GM10248 (cell line): ENCODE data around the gene RIN1.

Experiments
- CTCF ChIA-PET: fragments of 300-600 bp; sonication (Branson Sonifier 250); formaldehyde crosslinking; extraction: SDS; loops from one replicate; lab custom pipeline; 2021; ENCODE audit warnings: antibody characterized with exemption; lab: Yijun Ruan, JAX
- POLR2A ChIA-PET: fragments of 350-650 bp; sonication (Branson Sonifier 250); formaldehyde crosslinking; extraction: SDS; loops from one replicate; lab custom pipeline; 2020; ENCODE audit warnings: antibody characterized with exemption; lab: Yijun Ruan, JAX
- DNase-seq: peaks from one replicate; pipeline ENCODE4 v3.0.0; 2012; ENCODE audit errors: extremely low spot score
- TF ChIP-seq, protein P1 (sequence below): IDR thresholded peaks from 2 replicates; pipeline ENCODE4 v1.5.1; 2012; ENCODE audit warnings: mild to moderate bottlenecking, low read depth; ENCODE audit errors: extremely low read depth, missing control alignments, control extremely low read depth

The RIN1 gene

DNA sequence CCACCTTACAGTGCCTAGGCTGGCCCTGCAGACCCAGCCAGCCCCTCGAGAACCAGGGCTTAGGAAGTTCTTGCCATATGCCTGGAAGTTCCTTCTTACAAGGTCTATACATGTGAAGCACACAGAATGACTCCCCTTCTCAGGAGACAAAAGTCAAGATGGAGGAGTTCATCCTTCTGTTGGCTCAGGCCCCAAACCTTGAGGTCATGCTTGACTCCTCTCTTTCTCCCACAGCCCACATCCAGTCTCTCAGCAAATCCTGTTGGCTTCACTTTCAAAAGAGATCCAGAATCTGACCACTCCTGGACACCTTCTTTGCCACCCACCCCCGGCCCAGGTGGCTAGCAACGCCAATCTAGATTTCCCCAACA is 17.6 kb downstream of the RIN1 start:
- ChIA-PET POLR2A (no interaction called here), CTCF (interaction anchor here (0.9 to 1.5 kb wide), 4 partner anchors 8 to 68 kb away, joined by 3 to 6 read pairs (median 5); no protein-coding TSS in a partner anchor)
- DNase-seq: no peak
- TF ChIP-seq, protein P1, sequence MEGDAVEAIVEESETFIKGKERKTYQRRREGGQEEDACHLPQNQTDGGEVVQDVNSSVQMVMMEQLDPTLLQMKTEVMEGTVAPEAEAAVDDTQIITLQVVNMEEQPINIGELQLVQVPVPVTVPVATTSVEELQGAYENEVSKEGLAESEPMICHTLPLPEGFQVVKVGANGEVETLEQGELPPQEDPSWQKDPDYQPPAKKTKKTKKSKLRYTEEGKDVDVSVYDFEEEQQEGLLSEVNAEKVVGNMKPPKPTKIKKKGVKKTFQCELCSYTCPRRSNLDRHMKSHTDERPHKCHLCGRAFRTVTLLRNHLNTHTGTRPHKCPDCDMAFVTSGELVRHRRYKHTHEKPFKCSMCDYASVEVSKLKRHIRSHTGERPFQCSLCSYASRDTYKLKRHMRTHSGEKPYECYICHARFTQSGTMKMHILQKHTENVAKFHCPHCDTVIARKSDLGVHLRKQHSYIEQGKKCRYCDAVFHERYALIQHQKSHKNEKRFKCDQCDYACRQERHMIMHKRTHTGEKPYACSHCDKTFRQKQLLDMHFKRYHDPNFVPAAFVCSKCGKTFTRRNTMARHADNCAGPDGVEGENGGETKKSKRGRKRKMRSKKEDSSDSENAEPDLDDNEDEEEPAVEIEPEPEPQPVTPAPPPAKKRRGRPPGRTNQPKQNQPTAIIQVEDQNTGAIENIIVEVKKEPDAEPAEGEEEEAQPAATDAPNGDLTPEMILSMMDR: no peak

DNA sequence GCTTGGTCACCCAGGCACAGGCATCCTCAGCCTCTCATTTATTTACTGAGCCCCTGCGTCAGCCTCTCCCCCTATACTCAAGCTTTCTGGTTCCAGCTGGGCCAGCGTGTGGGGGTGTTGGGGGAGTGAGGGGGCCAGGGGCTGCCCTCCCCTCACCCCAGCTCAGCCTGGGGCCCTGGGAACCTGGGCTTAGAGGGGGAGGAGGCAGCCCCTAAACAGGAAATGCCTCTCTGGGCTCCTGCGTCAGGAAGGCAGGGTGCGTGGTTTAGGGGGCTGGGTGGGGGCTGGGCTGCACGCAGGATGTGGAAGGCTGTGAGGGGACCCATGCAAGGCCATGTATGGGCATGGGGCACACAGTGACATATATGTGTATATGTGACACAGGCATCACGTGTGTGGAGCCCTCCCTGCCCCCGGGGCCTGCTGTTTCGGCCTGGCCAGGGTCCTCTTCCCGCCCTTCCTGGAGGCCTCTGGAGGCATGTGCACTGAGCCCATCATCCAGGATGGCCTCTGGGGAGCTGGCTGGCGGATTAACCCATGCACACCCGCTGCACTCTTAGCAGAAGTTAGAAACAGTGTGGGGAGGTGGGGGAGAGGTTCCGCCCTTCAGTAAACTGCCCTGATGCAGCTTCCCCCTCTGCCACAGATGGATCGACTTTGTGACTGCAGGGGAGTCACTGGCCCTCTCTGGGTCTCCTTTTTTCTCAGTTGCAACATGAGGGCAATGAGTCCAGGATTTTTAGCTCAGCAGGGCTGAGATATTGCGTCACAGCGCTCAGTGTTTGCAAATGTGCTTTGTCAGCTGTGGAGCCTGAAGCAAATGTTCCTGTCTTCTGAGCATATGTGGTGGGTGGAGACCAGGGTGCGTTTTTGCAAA is 18.3 kb downstream of the RIN1 start:
- ChIA-PET CTCF (interaction anchor here (0.9 to 1.5 kb wide), 4 partner anchors 9 to 68 kb away, joined by 3 to 6 read pairs (median 5); no protein-coding TSS in a partner anchor), POLR2A (no interaction called here)
- no peak for DNase-seq

DNA sequence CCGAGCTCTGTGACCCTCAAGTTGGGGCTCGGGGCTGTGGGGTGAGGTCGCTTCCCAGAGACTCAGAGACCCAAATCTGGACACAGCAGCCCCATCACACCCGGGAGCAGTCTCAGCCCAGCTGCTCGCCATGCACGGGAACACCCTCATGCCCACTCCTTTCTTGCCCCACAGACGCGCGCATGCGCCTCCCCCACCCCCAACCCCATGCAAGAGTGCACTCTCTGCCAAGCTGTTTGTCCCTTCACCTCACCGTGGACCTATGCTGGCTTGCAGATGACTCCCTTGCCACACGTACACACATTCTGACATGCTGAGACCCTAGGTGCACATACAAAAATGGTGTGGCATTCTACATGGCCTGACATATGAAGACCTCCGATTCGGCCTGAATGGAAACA is 18.9 kb downstream of the RIN1 start:
- no peak for DNase-seq
- ChIA-PET CTCF (interaction anchor here (1.1 to 1.6 kb wide), 4 partner anchors 11 to 69 kb away, joined by 3 to 6 read pairs (median 4); no protein-coding TSS in a partner anchor), POLR2A (no interaction called here)
- TF ChIP-seq, protein P1: no peak

More for the DNA sequence above, 18.3 kb downstream of the RIN1 start:
- TF ChIP-seq, protein P1: no peak

DNA sequence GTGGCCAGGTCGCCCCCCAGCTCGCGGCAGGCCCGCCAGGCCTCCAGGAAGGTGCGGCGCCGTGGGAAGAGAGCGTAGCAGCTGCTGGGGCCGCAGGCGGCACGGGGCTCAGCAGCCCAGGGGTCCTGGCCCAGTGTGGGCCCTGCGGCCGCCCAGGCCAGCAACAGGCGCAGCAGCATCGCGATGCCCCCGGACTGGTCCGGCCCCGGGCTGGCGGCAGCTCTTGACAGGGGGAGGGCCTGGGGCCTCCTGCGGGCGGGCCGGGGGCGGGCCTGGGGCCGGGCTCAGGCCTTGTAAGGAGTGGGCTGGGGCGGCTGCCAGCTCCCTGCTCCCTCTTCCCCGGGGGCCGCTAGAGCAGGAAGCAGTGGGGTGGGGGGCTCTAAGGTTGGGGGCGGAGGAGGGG is 19.4 kb downstream of the RIN1 start, which contains the start of gene CD248:
TSS of gene CD248 (minus strand) at position 196 of the 403 bp plus-strand sequence. CDS start at position 179, 17 bp downstream.
- CTCF ChIA-PET: interaction anchor here (1.5 to 1.6 kb wide), 2 partner anchors 34 to 69 kb away, joined by 3 to 6 read pairs; no protein-coding TSS in a partner anchor
- TF ChIP-seq, protein P1: no peak
- DNase-seq: no peak
- POLR2A ChIA-PET: interaction anchor here (0.6 kb wide), 1 partner anchor 811 kb away, joined by 6 read pairs; no protein-coding TSS in a partner anchor

DNA sequence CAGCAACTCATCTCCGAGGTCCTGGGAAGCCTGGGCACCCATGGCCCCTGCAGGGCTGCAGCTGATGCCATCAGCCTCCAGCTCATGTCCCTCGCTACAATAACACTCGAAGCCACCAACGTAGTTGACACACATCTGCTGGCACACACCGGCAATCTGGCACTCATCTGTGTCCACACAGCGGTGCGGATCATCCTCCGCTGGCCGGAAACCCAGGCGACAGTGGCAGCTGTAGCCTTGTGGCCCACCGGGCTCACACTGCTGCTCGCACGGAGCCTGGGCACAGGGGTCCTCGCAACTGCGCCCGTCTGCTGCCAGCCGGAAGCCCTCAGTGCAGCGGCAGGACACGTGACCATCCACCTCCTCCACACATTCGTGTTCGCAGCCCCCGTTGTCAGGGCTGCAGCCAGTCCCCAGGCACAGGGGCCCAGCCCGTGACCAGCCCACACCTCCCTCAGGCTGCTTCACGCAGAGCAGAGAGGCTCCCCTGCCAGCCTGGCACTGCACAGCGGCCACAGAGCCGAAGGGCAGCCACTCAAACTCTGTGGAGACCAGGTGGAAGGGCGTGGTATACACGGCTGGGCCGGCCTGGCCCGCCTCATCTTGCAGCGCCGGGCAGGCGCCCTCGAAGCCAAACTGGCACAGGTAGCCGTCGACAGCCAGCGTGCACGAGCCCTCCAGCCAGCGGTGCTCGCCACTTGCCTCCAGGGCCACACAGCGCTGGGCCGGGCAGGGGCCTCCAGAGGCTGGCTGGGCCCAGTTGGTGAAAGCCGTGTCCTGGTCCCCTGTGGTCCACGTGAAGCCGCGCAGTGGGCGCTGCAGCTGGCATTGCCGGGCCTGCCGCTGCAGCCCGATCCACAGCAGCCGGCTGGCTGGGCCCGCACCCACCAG is 20.1 kb downstream of the RIN1 start:
- TF ChIP-seq, protein P1: no peak
- CTCF ChIA-PET: interaction anchor here (0.8 to 1.6 kb wide), 6 partner anchors 13 to 73 kb away, joined by 3 to 4 read pairs (median 3); no protein-coding TSS in a partner anchor

More for the DNA sequence above, 20.1 kb downstream of the RIN1 start:
- DNase-seq: no peak
- POLR2A ChIA-PET: interaction anchor here (0.6 kb wide), 1 partner anchor 810 kb away, joined by 6 read pairs; no protein-coding TSS in a partner anchor
